GM19238 (cell line): ENCODE data around the gene KCNIP1.

Experiments
- DNase-seq: peaks from one replicate; pipeline ENCODE4 v3.0.0; 2011; ENCODE audit warnings: low spot score; ENCODE audit not compliant: insufficient read length

Gene KCNIP1

DNA sequence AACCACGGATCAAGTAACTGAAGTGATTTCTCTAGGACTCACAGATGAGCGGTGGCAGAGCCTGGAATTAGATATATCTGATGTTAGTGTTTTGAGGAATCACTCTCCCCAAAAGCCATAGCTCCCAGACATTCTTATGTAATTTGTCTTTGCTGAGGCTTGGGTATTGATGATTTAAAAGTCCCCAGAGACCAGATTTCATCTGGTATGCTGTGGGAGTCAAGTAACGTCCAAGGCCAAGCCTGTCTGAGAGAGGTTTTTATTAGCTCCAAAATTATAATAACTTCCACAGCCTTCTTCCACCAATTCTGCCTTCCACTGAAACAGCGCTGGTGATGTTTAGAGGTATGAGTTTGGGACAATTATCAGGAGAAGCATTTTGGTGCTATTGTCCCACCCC lies 21.3 kb upstream of the KCNIP1 start:
- DNase-seq, result no peak

DNA sequence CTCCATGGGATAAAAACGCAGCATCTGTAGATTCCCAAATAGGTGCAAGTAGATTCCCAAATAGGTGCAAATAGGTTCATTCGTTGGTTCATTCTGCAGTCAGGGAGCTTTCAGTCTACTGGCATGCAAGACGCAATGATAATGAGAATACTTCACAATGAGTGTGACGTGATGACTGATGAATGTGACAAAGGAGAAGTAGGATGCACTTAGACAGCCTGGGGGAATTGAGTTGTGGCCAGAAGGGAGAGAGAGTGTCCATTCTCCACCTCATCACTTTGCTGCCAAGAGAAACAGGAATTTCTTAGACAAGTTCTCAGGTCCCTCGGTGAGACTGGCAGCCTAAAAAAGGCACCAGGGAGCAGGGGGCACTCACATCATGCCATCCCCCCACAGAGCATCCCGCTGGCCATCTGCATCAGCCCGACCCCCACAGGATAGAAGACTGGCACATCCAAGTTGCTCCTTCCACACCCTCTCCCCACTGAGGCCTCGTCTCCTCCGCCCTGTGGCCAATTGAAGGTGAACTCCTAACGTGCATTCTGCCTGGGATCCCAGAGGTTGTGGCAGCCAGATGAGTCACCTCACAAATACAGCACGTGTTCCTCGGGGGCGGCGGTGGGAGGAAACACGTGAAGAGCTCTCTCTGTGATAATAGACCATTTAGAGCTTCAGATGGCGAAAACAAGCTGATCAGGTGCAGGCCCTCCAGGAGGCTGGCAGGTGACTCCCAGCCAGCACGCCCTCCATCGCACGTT lies 19.9 kb upstream of the KCNIP1 start:
- DNase-seq, result no peak

DNA sequence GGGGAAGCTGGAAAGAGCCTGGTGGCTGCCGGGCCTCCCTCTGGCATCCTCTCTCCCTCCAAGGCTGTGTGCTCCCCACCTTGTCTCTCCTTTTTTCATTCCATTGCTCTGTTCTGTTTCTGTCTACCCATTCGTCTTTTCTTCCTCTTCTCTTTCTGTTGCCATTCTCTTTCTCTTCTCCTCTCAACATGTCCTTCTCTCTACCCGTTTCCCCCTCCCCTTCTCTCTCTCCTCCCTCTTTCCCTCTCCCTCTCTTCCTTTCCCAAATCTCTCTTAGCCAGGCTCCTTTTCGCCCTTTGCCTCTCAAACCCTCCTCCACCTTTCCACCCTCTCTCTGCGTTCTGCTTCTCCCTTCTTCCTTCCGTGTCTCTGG lies 19.4 kb upstream of the KCNIP1 start:
- DNase-seq, result no peak

DNA sequence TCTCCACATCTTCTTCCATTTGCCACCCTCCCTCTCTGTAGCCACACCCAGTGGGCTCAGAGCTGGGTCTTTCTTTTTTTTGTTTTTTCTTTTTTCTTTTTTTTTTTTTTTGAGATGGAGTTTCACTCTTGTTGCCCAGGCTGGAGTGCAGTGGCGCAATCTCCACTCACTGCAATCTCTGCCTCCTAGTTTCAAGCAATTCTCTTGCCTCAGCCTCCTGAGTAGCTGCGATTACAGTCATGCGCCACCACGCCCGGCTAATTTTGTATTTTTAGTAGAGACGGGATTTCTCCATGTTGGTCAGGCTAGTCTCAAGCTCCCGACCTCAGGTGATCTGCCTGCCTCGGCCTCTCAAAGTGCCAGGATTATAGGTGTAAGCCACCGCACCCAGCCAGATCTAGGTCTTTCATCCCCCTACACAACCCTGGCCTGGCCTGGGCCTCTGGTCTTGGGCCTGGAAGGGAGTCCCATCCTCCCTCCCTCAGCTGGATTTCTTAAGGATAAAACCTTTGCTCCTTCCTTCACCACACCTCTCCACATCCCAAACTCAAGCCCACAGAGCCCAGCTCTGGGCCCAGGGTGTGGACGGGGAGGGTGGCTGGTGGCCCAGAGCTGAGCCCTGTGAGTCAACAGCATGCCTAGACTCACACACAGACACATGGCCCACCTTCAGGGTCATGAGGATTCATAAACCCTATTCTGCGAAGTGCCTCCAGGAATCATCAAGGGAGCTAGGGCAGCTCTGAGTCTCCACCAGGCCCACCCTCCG lies 18.8 kb upstream of the KCNIP1 start:
- no peak for DNase-seq

DNA sequence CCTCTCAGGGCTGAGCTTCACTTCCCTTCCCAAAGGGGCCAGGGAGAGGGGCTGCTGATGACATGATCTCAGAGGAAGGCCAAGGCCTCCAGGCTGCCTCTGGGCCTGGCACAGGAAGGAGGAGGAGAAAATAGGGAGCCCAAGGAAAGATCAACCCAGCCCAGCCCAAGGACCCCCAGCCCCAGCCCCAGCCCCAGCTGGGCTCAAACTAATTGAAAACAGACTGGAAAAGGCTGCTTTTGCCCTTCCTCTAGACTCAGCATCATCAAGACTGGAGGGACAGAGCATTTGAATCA lies 18.3 kb upstream of the KCNIP1 start:
- DNase-seq, result no peak

DNA sequence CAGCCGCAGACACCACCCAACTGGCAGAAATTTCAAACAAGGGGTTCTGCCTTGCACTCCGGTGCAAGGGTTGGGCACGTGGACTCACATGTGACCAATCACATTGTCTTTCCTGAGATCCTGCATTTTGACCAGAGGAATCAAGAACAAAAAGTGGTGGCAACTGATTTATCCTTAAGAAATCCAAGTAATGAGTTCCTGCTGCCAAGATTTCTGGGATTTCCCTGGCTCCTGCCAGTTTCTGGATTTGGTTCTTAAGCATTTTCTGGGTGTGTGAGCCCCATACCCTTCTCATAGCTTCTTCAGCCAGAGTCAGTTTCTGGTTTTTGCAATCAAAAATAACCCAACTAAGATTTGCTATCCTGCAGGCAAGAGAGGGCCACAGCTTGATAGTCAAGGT lies 17.4 kb upstream of the KCNIP1 start:
- no peak for DNase-seq

DNA sequence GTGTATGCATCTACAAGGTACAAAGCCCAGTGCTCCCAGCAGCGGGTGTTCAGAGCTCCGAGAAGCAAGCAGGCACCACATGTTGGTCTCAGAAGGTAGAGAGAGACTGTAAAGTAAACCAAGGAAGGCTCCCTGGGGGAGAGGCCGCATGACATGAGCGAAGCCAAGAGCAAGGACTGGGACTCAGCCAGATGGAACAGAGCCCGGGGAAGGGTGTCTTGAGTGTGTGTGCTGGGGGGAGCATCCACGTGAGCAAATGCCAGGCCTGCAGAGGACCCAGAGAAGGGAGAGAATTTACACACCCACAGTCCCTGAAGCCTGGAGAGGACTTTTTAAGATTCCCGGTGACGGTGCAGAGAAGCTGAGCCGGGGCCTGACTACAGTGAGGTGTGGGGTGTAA lies 15.2 kb upstream of the KCNIP1 start:
- no peak for DNase-seq

DNA sequence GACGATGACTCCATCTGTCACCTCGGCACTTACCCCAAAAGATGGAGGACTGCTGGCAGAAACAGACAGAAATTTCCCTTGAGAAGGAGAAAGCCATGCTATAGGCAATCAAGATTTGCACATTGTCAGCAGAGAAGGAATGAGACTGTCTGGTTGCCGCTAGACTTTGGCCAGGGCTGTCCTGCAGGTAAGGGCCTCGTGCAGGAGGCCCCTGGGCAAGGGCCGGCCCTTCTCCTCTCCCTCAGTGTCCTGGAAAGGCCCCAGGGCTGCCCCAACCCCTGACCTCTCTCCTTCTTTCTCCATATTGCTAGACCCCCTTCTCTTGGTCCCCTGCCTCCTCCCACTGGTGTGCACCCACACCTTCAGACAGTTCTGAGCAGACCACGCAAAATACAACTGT lies 14.6 kb upstream of the KCNIP1 start:
- no peak for DNase-seq

DNA sequence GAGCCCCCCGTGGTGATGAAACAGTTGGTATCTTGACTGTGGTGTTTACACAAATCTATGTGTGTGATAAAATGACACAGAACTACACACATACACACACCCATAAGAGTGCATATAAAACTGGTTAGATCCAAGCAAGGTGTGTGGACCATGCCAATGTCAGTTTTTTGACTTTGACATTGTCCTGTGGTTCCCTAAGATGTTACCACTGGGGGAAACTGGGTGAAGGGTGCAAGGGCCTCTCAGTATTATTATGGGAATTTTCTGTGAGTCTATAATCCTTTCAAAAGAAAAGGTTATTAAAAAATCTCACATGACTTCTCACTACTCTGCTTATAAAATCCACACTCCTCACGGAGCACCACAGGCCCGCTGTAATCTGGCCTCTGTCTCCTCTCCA lies 13.4 kb upstream of the KCNIP1 start:
- no peak for DNase-seq

DNA sequence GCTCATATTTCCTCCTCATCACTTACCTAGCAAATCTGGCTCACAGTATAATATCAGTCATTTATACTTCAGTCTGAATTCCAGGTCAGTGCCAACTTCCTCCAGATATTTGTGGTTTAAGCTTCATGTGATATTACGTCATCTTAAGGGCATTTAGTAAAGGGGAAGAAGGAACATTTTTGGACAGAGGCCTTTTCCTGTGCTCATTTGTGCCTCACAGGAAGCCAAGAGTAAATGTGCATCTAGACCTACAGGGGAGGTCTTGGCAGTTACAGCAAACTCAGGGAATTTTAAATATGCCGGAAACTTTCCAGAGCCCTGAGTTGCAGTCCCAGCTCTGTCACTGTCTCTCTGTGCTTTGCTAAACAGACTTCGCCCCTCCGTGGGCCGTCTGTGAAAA lies 12.3 kb upstream of the KCNIP1 start:
- DNase-seq, result no peak

DNA sequence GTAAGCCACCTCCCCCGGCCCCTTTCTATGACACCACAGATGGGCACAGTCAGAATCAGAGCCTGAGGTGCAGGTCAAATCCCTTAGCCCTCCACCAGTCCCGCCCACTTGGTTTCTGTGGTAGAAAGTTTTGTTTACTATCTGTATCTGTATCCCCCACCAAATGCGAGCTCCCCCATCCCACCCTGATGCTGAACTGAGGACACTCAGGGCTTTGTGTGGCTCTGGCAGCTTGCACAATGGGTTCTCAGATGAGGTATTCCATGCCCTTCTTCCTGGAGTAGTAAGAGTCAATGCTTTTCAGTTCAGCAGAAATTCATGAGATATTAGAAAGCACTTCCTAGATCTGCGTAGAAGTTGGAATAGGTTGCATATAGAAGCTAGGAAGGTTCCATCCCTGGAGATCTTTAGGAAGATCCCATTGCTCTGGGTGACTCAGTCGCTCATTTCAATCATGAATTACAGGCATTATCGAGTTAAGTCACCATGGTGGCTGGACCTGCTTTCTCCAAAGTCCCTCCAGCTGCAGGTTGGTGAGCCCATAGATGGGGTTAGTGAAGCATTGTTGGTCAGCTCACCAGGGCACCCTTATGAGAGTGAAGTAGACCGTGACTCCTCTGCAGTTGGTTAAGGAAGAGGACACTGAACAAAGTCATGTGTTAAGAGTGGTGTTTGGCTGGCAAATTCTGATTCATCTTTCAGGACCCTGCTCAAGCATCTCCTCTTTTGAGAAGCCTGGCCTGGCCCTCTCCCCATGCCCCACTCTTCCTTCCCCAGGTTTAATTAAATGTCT lies 10.6 kb upstream of the KCNIP1 start:
- no peak for DNase-seq

DNA sequence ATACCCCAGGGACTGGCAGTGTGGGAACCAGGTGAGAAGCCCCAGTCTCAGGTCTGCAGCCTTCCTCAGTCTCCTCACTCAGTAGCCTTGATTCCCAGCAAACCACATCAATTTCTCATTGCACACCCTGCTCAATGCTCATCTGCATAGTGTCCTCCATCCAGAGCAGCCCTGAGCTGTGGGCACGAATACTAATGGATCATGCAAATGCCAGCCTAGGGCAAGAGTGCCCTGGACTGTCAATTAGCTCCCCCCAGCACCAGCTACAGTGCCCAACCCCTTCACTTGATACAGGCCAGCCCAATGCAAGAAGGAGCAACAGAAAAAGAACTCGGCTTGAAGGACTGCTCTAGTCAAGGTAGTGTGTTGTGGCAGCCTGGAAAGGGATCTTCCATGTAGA lies 9.8 kb upstream of the KCNIP1 start:
- DNase-seq, result no peak

DNA sequence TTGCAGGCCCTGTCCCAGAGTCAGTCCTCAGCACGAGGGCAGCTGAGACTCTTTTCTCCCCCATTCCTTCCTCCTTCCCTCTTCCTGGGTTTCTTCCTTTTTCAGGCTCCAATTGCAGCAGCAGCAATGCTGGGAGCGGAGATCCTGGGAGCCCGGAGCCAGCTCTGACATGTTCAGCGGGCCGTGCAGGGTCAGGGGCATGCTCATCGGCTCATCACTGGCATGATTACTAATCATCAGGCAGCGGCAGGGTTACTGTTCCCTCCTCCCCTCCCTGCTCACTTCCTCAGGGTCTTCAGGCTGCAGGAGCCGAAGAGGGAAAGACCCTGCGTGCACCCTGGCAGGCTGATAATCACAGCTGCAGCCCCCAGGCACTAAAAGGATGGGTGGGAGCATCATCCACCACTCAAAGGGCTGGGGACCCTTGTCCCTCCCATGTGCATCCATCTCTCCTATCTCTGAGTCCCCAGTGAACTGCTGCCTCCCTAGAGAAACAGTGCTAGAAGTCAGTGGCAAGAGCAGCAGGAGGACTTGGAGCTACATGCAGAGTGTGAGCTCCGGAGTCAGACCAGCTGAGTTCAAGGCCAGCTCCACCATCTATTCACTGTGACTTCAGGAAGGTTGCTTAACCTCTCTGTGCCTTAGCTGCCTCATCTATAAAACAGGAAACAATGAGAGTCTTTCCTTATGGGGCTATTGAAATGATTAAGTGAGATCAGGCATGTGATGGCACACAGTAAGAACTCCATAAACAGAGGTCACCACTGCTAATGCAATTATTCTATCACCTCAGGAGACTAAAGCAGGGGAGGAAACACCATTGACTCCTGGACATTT lies 7.8 kb upstream of the KCNIP1 start:
- no peak for DNase-seq

DNA sequence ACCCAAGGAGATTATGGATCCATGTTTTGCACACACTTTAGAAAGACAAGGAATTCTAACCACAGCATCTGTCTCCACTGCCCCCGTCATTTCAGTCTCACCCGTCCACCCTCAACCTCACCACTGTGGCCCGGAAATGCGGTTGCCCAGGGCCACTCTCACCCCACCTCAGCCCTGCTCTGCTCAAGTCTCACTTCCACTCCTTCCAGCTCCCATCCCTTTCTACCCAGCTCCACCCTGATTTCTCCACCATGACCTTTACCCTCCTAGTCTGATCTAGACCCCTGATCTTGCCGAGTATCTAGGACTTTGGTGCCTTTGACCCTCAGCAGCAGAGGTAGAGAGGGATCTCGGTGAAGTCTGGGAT lies 7.2 kb upstream of the KCNIP1 start:
- no peak for DNase-seq

DNA sequence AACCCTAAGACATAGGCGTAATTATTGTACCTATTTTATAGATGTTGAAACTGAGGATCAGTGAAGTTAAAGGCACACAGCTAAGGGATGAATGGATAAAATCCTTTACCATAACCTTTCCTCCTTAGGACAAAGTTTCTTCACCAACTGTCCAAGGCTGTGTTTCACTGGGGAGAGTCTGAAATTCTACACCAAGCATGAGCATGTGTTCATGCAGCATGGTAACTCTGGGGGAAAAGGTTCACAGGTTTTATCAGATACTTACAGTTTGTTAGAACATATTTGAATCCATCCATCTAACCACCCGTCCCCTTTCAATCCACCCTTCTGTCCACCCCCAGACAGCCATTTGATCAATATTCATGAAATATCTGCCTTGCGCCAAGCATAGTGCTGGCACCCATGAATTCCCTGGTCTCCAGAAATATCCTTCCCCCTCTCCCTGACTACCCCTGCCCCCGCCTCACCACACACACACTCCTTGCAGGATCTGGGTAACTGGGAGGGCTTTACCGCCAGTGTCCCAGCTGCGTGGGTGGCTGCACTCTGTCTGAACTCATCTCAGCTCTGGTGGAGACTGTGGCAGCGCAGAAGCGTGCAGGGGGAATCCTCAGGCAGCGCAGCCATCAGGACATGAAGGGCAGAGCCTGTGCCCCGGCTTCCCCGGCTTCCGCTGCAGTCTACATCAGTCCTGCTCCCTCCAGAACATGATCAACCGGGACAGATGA lies 6.3 kb upstream of the KCNIP1 start:
- no peak for DNase-seq

DNA sequence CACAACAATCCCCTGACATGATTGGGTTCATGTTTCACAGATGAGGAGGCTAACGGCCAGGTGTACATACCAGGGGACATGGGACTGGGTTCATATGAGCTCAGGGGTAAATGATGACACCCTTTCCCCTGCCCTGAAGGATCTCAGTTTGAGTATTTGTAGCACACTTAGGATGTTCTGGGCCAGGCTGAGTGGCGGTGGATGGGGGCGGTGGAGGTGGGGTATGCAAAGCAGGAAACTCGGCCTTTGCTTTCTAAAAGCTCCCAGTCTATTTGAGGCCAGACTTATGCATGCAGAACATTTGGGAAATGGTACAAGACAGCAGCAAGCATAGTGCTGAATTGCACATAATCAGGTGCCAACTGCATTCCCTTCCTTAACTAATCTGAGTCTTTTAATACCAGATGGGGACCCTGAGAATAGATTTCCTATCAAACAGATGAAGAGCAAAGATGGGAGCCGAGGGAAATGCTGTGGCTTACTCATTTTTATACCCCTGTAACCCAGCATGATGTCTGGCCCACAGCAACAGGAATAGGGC lies 4.9 kb upstream of the KCNIP1 start:
- no peak for DNase-seq

DNA sequence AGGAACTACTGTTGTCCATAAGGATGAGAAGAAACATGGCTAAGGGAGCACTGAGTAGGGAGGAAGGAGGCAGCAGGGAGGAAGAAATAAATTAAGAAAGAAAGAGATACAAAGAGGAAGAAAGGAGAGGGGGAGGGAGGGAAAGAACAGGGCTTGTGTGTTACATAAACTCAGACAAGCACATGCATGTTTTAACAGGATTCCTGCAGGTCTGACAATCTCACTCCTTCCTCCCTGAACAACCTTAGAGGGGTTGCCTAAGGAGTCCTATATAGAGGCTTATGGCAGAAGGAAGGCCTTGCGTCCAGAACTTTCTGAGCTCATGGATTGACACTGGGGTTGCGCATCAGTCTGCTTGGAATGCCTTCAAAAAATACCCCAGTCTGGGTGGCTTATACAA lies 4.2 kb upstream of the KCNIP1 start:
- no peak for DNase-seq

DNA sequence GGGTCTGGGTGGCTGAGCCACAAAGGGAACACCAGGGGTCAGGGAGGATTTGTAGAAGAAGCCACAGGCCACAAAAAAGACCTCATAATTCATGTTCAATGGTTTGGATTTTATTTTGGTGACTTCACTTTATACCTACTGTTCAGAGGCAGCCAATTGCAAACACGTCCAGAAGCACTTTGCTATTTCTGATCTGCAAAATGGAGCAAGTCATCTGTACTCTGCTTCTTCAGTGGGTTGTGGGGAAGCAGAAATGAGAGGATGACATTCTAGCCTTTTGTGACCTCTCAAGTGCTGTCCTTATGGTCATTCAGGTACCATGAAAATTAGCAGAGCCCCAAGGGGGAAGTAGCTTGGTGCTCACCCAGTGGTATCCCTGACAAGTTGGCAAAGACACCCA lies 2.5 kb upstream of the KCNIP1 start:
- DNase-seq, result no peak

DNA sequence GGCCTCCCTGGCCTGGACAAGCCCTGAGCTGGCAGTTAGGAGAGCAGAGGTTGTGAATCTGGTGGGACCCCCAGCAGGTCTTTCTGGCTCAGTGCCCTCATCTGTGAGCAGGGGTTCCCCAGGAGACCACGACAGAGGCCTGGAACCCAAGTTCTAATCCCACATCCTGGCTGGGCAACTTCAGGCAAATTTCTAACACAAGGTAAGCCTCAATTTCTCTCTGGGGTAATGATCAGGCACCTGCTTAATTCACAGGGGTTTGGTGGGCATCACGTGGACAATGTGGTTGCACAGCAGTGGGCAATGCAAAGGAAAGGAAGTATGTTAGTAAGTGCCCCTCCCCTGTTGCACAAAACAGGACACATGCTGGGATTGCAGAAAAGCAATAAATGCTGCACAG lies 1.9 kb upstream of the KCNIP1 start:
- DNase-seq, result no peak

DNA sequence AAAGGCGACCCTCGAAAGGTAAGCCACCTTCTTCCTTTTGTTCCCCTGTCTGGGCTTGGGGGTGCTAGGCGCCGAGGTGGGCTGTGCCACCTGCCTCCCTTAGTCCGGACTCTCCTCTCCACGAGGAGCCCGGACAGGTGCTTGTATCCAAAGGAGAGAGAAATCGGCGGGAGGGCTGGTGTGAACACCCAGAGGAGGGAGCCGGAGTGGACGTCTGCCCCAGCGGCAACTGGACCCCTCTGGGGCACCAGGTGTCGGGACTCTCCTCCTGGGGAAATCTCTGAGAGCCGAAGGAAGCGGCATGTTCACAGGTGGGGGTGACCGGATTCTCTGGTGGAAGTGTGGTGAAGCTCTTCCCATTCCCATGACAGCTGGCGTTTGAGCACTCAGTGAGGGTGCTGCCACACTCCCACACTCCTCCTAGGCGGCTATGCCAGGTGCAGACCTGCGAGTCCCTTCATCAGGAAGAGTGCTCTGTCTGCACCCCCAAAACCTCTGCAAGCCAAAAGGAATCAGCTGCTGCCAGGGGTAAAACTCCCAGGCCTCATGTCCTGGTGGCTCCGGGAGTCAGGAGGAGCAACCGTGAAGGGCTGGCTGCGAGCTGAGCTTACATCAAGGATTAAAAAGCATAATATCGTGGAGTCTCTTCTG lies 921 bp downstream of the KCNIP1 start:
- DNase-seq, result no peak
